ENCODE data around the gene NDUFAF7.

- TF ChIP-seq CTCF (conservative IDR thresholded peaks at IDR 0.05; ENCODE audit: low read length) (no peak), EZH2phosphoT487 (IDR thresholded peaks at IDR 0.05; ENCODE audit: borderline replicate concordance) (no peak)
Measured at GRCh38 chr2:37271376-37272067, 40.1 kb downstream of the NDUFAF7 start.
